NCI-H187 (cell line): ENCODE results near the gene SCN5A.

Source experiments
- DNase-seq, 2 experiments: peaks; one replicate each; lab custom pipeline; 2025; lab: John Stamatoyannopoulos, UW

The SCN5A gene

DNA sequence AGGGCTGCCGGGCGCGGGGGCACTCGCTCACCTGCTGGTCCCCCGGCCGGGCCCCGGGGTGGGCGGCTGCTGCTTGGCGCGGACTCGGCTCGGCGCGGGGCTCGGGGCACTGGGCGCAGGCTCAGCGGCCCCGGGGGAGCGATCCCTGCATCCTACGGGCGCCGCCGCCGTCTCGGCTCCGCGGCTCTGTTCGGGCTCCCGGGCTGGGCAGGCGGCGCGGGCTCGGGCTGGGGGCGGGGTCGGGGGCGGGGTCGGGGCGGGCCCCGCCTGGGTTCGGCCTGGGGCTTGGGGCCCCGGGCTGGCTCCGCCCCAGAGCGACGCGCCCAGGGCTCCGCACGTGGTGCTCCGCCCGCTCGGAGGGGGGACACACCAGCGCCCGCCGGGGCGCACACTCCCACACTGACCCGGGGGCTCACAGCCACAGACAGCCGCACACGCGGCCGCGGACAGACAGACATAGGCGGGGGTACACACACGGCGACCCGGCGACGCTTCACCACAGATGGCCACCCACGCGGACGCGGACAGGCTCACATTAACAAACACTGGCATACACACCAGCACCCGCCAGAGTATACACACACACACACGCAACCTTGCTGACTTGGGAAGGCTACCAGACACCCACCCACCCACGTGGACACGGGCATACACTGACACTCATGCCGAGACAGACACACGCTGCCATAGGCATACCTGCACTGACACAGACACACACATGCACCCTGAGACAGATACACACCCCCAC lies at the start of gene SCN5A:
Gene SCN5A (minus strand): TSS at position 188 of the 748 bp plus-strand sequence. CDS start 16,380 bp downstream, outside the sequence.
- peak in 1 of 2 experiments; percentile 4 for DNase-seq

DNA sequence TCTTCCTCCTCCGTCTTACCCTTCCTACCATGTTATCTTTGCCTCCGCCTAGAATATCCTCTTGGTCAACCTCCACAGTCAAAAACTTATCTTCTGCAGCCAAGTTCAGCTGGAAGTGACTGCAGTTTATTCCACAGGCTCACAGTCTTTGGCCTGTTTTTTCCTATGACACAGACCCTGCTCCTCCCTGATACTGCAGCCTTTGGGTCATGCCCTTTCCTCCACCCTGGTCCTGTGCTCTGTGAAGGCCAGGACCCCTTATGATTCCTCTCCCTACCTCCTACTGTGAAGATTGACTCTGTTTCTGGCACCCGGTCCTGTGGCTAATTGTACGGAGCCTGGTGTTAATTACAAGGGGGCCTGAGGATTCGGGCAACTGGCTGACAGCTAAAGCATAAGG lies 49.3 kb upstream of the SCN5A start:
- no peak for DNase-seq

DNA sequence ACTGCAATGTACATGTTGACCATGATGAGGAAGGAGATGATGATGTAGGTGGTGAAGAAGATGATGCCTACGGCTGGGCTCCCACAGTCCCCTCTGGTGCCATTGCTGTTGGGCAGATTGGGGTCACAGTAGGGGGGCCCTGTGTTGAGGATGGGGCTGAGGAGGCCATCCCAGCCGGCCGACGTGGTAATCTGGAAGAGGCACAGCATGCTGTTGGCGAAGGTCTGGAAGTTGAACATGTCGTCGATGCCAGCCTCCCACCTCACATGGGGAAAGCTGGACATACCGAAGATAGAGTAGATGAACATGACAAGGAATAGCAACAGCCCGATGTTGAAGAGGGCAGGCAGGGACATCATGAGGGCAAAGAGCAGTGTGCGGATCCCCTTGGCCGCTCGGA lies 48.6 kb upstream of the SCN5A start:
- DNase-seq = no peak

DNA sequence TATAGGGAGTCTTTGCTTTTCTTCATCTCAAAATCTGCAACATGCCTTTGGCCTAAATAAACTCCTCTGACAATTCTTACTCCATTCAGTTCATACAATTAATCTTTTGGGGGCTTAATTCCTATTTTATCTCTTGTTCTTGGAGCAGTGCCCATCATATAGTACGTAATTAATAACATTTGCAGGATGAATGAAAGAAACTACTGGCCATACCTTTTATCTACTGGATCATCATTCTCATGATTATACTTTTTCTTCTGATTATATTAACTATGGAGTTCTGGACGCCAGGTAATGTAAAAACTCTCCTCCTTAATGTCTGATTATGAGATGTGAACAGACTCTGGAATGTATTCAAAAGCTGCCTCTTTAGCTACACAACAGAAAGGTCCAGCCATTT lies 46.5 kb upstream of the SCN5A start:
- no peak for DNase-seq

DNA sequence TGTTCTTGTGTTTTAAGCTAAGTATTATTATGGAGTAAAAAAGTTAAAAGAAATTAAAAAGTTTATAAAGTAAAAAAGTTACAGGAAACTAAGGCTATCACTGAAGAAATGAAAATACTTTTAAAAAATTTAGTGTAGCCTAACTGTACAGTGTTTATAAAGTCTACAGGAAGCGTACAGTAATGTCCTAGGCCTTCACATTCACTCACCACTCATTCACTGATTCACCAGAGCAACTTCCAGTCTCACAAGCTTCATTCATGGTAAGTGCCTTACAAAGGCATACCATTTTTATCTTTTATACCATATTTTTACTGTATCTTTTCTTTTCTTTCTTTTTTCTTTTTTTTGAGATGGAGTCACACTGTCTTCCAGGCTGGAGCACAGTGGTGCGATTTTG lies 40.7 kb upstream of the SCN5A start:
- no peak for DNase-seq

DNA sequence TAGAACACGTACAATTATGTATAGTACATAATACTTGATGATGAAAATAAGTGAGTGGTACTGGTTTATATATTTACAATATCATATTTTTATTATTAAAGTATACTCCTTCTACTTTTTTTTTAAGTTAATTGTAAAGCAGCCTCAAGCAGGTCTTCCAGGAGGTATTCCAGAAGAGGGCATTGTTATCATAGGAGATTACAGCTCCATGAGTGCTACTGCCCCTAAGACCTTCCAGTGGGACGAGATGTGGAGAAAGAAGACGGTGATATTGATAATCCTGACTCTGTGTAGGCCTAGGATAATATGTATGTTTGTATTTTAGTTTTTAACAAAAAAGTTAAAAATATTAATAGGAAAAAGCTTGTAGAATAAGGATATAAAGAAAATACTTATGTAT lies 40.3 kb upstream of the SCN5A start:
- no peak for DNase-seq

DNA sequence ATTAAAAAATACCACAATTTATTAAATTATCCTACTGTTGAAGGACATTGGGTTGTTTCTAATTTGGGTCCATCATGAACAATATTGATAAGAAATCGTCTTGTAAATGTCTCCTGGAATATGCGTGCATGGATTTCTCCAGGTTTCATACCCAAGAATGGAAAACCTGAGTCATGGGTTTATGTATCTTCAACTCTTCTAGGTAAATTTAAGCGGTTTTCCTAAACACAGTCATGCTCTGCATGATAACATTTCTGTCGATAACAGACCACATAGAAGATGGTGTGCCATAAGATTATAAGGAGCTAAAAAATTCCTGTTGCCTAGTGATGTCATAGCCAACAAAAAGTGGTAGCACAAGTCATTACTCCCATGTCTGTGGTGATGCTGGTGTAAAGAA lies 39.9 kb upstream of the SCN5A start:
- DNase-seq = no peak

DNA sequence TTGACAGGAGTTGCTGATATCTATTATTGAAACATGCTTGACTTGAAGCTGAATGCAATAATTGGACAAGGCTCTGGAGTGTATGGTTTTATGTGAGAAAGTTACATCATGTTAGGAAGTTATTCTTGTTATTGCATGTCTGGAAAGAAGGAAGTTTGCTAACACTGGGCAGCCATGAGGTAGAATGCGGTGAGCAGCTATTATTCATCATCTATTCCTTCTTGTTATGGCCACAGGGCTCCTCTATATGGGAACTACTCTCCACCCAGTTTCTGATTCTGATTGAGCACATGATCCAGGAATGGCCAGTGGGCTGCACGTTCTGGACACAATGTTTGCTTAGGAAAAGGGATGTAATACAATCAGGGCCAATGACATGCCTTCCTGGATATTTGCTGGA lies 37.8 kb upstream of the SCN5A start:
- no peak for DNase-seq

DNA sequence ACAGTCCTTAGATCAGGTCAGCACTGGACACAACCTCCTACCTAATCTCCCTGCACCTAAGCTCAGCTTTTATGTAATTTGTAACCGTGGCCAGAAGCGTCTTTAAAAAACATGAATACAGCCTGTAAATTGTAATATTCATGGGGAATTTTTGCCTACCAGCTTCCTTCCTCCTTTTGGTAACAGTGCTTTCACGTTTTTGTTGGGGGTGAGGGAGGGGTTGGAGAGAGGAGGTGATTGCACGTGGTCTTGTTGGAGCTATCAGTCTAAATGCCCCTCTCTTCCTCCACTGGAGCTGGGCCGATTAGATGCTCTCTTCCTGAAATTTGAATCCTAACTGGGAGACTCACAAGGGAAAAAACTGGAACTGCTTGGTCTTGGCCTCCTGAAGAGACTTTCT lies 35.1 kb upstream of the SCN5A start:
- DNase-seq = no peak

DNA sequence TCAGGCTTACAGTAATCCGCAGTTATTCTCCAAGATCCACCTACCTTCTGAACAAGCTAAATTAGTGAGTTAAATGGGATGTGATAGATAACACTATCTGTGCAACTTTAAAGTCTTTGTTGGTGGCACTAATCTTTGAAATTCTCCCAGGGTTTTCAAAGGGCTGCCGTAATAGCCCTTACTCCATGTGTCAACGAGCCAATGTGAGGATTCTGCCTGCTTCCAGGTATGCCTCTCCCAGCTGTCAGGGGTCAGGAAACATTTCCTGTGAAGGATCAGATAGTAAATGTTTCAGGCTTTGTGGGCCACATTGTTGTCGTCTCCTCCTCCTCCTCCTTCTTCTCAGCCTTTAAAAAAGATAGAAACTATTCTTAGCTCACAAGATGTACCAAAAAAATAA lies 20.2 kb upstream of the SCN5A start:
- DNase-seq = no peak

DNA sequence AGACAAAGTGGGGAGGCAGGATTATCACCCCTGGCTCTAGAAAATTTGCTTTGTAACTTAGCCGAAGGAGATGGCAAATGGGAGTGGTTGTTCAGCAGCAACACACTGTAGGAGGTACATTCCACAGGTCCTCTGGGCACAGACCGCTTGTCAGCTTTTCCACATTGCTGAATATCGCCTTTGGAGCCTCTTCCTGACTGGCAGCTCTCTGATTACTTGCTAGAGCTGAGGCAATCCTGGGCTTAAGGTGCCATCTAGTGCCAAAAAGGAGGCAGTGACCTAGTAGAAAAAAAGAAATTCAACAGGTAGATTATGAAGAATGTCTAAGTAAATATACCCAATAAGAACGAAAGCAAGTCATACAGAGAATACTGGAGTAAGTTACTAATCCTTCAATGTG lies 13.1 kb upstream of the SCN5A start:
- DNase-seq = no peak

DNA sequence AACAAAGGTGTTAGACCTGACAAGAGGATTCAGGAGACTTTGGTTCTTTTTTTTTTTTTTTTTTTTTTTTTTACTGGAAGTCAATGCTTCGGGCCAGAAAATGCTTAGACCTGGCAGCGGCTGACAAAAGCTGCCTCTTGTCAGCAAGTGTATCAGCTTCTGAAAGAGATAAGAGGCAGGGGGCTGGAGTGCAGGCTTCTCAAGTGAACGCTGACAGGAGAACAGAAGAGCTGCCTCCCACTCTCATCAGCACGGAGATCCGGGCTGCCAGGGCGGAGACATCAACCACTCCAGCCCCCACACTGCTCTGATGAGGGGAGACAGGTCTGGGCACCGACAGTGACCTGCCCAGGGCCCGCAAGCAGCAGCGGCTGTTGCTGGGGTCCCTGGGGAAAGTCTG lies 9.4 kb upstream of the SCN5A start:
- DNase-seq = no peak

DNA sequence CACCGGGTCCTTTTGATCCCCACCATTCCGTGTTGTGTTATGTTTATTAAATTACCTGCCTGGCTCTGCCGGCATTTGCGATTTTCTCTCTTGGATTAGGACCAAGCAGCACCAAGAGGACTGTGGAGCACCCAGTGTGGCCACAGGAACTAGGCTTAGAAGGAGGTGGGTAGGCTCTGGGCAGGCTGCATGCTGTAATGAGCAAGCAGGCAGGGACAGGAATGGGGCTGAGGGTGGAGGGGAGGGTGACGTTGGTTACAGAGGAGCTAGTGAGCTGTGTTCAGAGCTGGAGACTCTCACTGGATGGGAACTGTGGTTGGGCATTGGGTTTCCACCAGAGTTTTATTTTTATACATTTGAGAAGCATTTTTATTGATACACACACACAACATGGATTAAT lies 7.9 kb upstream of the SCN5A start:
- no peak for DNase-seq

DNA sequence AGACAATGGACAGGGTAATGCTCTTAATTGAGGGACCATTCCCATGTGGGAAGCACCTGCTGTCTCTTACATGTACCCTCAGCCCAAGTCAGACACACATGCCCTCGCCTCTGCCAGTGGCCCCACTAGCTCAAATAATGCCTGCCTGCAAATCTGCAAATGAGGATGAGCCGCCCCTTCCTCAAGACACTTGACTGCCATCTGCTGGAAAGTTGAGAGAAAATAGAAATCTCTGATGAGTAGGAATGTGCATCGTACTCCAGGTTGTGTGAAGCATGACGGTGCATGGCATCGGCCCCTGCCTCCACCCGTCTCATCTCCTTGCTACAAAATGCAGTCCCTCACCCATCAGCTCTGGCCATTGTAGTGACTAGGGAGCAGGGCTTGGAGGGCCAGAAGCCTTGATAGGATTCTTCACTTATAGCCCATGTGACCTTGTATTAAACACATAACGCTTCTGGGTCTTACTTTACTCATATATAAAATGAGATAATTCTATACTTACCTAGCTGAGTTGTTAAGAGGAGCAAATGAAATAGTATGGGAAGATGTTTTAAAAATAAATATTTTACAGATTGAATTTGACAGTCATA lies 6.3 kb upstream of the SCN5A start:
- no peak for DNase-seq

DNA sequence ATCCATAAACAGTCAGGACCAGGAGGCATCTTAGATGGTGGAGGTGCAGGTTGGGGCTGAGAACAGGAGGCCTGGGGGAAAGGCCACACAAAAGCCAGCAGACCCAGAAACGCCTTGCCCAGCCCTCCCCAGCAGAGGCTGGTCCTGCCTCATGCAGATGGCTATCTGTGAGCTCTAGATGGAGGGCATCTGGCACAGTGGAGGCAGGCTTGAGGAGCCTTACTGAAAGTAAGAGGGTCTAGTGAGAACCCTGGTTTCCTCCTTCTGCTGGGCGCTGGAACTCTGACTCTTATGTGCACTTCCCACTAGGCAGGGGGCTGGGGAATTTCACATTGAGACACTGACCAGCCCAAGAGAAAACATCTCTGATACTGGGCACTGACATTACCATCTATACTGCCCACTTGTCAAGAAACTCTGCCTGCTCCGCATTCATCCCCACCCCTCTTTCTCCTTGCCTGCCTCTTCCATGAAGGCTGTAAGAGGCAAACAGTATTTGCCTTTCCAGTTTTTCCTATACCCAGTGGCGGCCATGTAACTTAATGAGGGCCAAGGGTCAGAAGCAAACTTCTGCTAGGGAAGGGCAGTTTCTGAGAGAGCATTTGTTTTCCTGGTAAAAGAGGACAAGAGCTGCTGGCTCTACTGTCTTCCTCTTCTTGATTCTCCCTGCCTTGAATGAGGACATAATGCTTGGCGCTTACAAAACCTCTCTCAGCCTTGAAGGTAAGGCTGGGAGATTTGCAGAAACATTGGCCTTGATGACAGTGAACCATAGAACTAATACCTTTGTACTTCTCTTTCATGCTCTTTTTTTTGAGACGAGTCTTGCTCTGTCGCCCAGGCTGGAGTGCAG lies 4.4 kb upstream of the SCN5A start:
- DNase-seq = no peak

DNA sequence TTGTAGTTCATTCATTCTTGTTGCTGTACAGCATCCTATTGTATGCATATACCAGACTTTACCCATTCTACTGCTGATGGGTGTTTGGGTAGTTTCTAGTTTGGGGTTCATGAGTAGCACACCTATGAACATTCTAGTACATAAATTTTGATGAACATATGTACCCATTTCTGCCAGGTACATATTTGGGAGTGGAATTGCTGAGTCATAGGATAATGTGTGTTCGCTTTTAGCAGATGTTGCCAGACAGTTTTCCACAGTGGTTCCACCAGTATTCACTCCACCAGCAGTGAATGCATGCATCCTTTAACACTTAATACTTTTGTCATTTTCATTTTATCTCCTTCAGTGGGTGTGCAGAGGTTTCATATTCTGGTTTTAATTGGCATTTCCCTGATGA lies 3.4 kb upstream of the SCN5A start:
- no peak for DNase-seq

DNA sequence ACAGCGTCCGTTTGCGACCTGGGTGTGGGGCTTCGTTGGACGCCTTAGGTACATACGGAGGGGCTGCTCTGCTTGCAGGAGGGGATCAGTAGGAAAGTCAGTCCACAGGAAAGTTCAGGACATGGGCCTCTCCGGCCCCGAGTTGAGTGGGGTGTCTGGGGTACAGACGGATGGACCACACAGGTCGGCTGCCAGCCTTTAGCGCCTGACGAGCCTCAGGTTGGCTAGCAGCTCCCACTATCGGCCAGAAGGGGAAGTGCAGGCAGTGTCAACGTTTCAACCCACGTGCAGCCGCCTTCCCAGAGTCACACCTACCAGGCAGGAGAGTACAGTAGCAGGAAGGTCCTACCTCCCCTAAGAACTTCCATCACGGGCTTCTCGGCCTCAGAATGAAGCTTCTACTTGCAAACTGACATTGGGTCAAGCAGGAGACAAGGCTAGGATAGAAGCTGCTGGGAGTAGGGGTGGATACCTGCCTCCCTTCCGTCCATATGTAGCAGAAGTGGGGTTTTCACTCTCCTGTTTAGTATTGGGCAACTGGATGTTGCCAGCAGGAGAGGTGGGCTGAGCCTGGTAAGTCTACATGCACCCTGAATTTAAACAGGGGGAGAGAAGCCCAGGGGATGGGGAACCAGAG lies 1.8 kb upstream of the SCN5A start:
- DNase-seq = peak in 1 of 2 experiments; percentile 6

DNA sequence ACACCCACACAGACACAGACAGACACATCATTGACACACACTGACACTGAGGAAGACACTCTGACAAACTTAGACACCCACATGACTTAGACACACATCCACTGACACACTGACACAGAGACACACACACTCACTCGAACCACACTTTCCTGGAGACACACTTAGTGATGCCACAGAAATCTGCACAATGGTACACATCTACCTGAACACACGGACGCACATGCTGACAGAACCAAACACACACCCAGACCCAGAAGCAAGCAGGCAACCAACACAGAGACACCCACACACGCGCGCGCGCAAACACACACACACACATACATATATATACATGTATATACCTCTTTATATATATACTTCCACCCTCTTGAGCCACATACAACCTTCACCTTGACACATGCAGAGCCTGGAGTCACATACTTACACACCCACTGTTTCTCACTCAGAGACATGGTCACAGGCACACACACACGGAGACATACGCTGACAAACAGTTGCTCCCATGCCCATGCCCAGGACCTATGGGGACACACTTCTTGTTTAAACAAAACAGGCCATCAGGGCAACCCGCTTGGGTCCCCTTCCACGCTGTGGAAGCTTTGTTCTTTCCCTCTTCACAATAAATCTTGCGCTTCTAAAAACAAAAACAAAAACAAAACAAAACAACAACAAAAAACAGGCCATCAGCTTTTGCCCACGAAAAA lies 913 bp upstream of the SCN5A start:
- DNase-seq = no peak

DNA sequence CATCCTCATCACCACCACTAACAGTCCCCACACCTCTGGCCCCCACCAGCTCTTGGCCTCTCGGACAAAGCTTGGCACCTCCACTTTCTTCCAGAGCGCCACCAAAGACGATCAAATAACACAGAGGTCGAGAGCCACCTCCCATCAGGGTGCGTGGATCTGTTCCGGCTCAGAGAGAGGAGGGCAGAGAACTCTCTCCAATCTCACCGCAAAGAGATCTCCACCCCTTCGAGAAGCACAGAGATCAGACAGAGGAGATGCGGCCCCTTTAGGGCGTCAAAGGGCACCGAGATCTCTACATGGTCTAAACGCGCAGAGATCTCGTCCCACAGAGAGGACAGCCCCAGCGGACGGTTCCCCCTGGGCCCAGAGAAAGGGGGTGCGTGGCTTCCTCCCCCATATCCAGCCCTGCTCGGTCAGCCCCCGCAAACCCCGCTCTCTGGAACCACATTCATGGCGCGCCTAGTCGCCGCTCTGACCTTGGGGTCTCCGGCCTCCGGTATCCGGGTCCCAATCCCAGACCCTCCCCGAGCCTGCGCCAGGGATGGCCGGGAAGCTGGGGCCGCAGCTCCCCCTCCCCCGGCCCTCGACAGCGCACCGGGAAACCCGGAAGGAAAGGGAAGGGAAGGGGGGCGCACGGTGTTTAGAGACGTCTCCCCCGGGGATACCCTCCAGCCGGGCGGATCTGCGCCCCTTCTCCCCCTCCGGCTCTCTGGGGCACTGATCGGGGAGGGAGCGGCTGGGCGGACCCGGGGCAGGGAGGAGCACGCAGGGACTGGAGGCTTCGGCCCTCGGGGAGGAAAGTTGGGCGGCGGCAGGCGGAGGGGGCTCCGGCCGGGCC lies 608 bp downstream of the SCN5A start:
- no peak for DNase-seq

DNA sequence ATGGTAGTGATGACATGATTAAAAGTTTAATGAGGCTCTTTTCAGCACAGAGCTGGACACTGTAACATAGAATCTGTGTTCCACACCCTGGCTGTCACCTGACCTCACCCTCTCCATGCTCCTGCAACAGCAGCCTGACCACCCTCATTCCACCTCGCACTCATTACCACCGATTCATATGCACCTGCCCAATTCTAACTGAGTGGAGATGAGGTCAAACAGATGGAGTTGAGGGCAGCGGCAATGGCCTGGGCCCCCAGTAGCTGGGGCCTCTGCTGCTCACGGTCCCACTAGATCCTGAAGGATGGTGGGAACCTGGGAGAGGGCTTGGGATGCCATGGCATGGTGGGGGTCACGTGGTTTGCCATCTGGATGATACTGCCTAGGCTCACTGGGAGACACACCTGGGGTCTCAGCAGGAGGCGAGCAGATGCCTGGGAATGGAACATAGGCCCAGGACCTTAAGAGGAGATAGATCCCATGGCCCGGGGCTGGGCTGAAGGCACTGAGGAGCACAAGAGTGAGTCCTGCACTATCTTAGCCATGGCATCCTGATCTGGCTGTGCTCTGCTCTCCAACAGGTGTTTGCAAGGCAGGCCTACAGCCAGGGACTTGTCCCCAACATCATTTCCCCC lies 1.3 kb downstream of the SCN5A start:
- no peak for DNase-seq
